HCT116 (cell line): ENCODE results near the gene KRTAP4-4. TPM values are rescaled to one million over a fixed set of nuclear protein-coding genes. Genes with fewer than 3 reads are reported as not detected.

Source experiments
- ATAC-seq: fragments of 200-7000 bp; cut with Tn5 transposase; 2 replicates; pipeline ENCODE4 v1.9.1; 2020; ENCODE audit warnings: mild to moderate bottlenecking, moderate library complexity
- BruUV-seq: library from RNA; stranded (reverse); fragments of 400-500 nt; replicated peaks from 2 replicates; lab custom pipeline; 2021; lab: Mats Ljungman, UMichigan
- CTCF ChIA-PET: fragments of 300-600 bp; sonication (Branson Sonifier 250); formaldehyde crosslinking; loops from one replicate; lab custom pipeline; 2021; ENCODE audit warnings: antibody characterized with exemption; lab: Charles Lee
- POLR2A ChIA-PET: fragments of 300-600, 350-600 bp; sonication (Branson Sonifier 250); formaldehyde crosslinking; loops from one replicate; lab custom pipeline; 2021; ENCODE audit warnings: antibody characterized with exemption; lab: Charles Lee
- RAD21 ChIA-PET, 2 experiments: fragments of 300-600 bp; sonication (Branson Sonifier 250); formaldehyde crosslinking; loops; one replicate each; lab custom pipeline; 2023; ENCODE audit warnings: low total read pairs in 2 of 2; ENCODE audit not compliant: uncharacterized antibody in 2 of 2, unreplicated experiment in 2 of 2, low non-redundant PET in 1 of 2; lab: Charles Lee
- DNase-seq: peaks from one replicate; pipeline ENCODE4 v3.0.0-alpha.2; 2010; ENCODE audit warnings: low read depth, low spot score
- H2AFZ ChIP-seq: fragments of 200-600 bp; shearing (Covaris generic), sonication (generic); 2 replicates; pipeline ENCODE4 v1.6.1; 2017; ENCODE audit warnings: low read depth, mixed run types, mixed read lengths, antibody characterized with exemption, low read length; ENCODE audit not compliant: poor library complexity, severe bottlenecking
- H3K27ac ChIP-seq: 2 replicates; pipeline ENCODE4 v1.5.1; 2012; ENCODE audit warnings: low read depth, low read length
- H3K27me3 ChIP-seq: fragments of 200-600 bp; sonication (generic); 2 replicates; pipeline ENCODE4 v1.6.1; 2016; ENCODE audit warnings: mixed run types, low read length, mixed read lengths; ENCODE audit not compliant: insufficient read depth
- H3K36me3 ChIP-seq, 2 experiments: fragments of 200-500 bp in 1 of 2; fragments of 200-600 bp in 1 of 2; sonication (Bioruptor generic) in 1 of 2; sonication (generic) in 1 of 2; 2 replicates each; pipeline versions ENCODE4 v1.5.1 to v1.6.1; 2014 to 2016; ENCODE audit warnings: low read length in 2 of 2, inconsistent platforms in 1 of 2, mixed read lengths in 1 of 2, mixed run types in 1 of 2; ENCODE audit not compliant: insufficient read depth in 2 of 2, control insufficient read depth in 1 of 2
- H3K4me1 ChIP-seq, 2 experiments: fragments of 200-600 bp in 1 of 2; sonication (generic) in 1 of 2; 2 replicates each; pipeline versions ENCODE4 v1.5.1 to v1.6.1; 2012 to 2017; ENCODE audit warnings: low read length in 2 of 2, inconsistent platforms in 1 of 2, mild to moderate bottlenecking in 1 of 2, mixed read lengths in 1 of 2, mixed run types in 1 of 2, moderate library complexity in 1 of 2; ENCODE audit not compliant: insufficient read depth in 2 of 2, control insufficient read depth in 1 of 2
- H3K4me2 ChIP-seq: fragments of 200-600 bp; sonication (generic); 2 replicates; pipeline ENCODE4 v1.6.1; 2017; ENCODE audit warnings: mixed run types, low read length, mixed read lengths
- H3K4me3 ChIP-seq, 2 experiments: fragments of 200-600 bp in 1 of 2; sonication (generic) in 1 of 2; replicated peaks in 1 of 2; 2 replicates each; pipeline ENCODE4 v1.5.1; 2011 to 2016; ENCODE audit warnings: low read length in 2 of 2, control low read depth in 1 of 2, low read depth in 1 of 2, mild to moderate bottlenecking in 1 of 2, mixed read lengths in 1 of 2, mixed run types in 1 of 2
- H3K79me2 ChIP-seq: fragments of 200-600 bp; sonication (generic); 2 replicates; pipeline ENCODE4 v1.6.1; 2017; ENCODE audit warnings: mild to moderate bottlenecking, mixed run types, low read length, moderate library complexity, mixed read lengths; ENCODE audit not compliant: insufficient read depth
- H3K9ac ChIP-seq: fragments of 200-600 bp; sonication (generic); 2 replicates; pipeline ENCODE4 v1.6.1; 2016; ENCODE audit warnings: low read length, mixed read lengths
- H3K9me2 ChIP-seq: fragments of 200-600 bp; sonication (generic), shearing (Covaris generic); 2 replicates; pipeline ENCODE4 v1.6.1; 2017; ENCODE audit warnings: mixed run types, mild to moderate bottlenecking, moderate library complexity; ENCODE audit not compliant: insufficient read depth
- H3K9me3 ChIP-seq, 2 experiments: fragments of 200-500 bp in 1 of 2; fragments of 200-600 bp in 1 of 2; sonication (Bioruptor generic) in 1 of 2; sonication (generic) in 1 of 2; 2 replicates each; pipeline ENCODE4 v1.6.1; 2014 to 2017; ENCODE audit warnings: low read length in 2 of 2, mixed read lengths in 2 of 2, inconsistent platforms in 1 of 2, low read depth in 1 of 2, mild to moderate bottlenecking in 1 of 2, mixed run types in 1 of 2, moderate library complexity in 1 of 2; ENCODE audit not compliant: control insufficient read depth in 1 of 2, insufficient read depth in 1 of 2
- H4K20me1 ChIP-seq: fragments of 200-600 bp; sonication (generic), shearing (Covaris generic); 2 replicates; pipeline ENCODE4 v1.6.1; 2017; ENCODE audit warnings: mixed run types, mild to moderate bottlenecking, moderate library complexity; ENCODE audit not compliant: insufficient read depth
- ATF3 ChIP-seq: IDR thresholded peaks from 2 replicates; pipeline ENCODE4 v1.6.1; 2012
- CBX3 ChIP-seq: IDR thresholded peaks from 2 replicates; pipeline ENCODE4 v1.6.1; 2012; ENCODE audit warnings: low read depth
- CEBPB ChIP-seq: IDR thresholded peaks from 2 replicates; pipeline ENCODE4 v1.6.1; 2012; ENCODE audit warnings: low read depth
- ELF1 ChIP-seq: IDR thresholded peaks from 2 replicates; pipeline ENCODE4 v1.6.1; 2012; ENCODE audit warnings: low read depth, borderline replicate concordance
- EZH2 ChIP-seq: fragments of 200-600 bp; sonication (generic); IDR thresholded peaks from 2 replicates; pipeline ENCODE4 v1.6.1; 2017; ENCODE audit warnings: antibody characterized with exemption, mixed run types
- EZH2phosphoT487 ChIP-seq: fragments of 200-600 bp; IDR thresholded peaks from 2 replicates; pipeline ENCODE4 v1.6.1; 2018; ENCODE audit warnings: antibody characterized with exemption, borderline replicate concordance
- JUND ChIP-seq: IDR thresholded peaks from 2 replicates; pipeline ENCODE4 v1.6.1; 2012
- MAX ChIP-seq: IDR thresholded peaks from 2 replicates; pipeline ENCODE4 v1.6.1; 2012
- POLR2AphosphoS5 ChIP-seq: IDR thresholded peaks from 2 replicates; pipeline ENCODE4 v1.6.1; 2011; ENCODE audit warnings: mild to moderate bottlenecking, low read depth, low read length, moderate library complexity
- RAD21 ChIP-seq: IDR thresholded peaks from 2 replicates; pipeline ENCODE4 v1.6.1; 2012; ENCODE audit warnings: low read depth, mild to moderate bottlenecking
- SIN3A ChIP-seq: IDR thresholded peaks from 2 replicates; pipeline ENCODE4 v1.6.1; 2012; ENCODE audit warnings: low read depth
- TCF7L2 ChIP-seq: IDR thresholded peaks from 2 replicates; pipeline ENCODE4 v1.7.0; 2011; ENCODE audit warnings: borderline replicate concordance, inconsistent platforms; ENCODE audit not compliant: insufficient read depth, insufficient read length; ENCODE audit errors: extremely low read depth
- YY1 ChIP-seq: IDR thresholded peaks from 2 replicates; pipeline ENCODE4 v1.6.1; 2011; ENCODE audit warnings: low read length, low read depth, moderate library complexity, mild to moderate bottlenecking; ENCODE audit not compliant: insufficient replicate concordance; ENCODE audit errors: extremely low read depth
- ZBTB33 ChIP-seq: IDR thresholded peaks from 2 replicates; pipeline ENCODE4 v1.6.1; 2011; ENCODE audit warnings: mild to moderate bottlenecking, low read length, moderate library complexity; ENCODE audit not compliant: insufficient replicate concordance; ENCODE audit errors: extremely low read depth
- ZNF274 ChIP-seq: fragments of 200-500 bp; sonication (Bioruptor generic); IDR thresholded peaks from 2 replicates; pipeline ENCODE4 v1.6.1; 2014; ENCODE audit warnings: mild to moderate bottlenecking, low read depth, low read length, inconsistent platforms
- intact Hi-C: fragments of 100-400 bp; cut with micrococcal nuclease; formaldehyde crosslinking; loops from 2 replicates; pipeline ENCODE4 v1.10.0; 2022
- total RNA-seq: library from RNA; stranded (reverse); gene quantifications from one replicate; pipeline ENCODE4 v1.2.1, GENCODE V29; 2021; ENCODE audit not compliant: unreplicated experiment

KRTAP4-4 gene
- total RNA-seq, 1 experiment from 2014 or later: not detected

- Histone ChIP-seq H3K27ac (no peak overlapping the region), H3K9ac (no peak overlapping the region), H3K79me2 (no peaks in the 10 kb centered on the region), H3K4me1 (no peaks in the 10 kb centered on the region), H3K27me3 (no peaks in the 10 kb centered on the region), H3K9me3 (peaks cover 0 to 10% of the 10 kb centered on the region in 2 experiments; a peak in 1 of 4 replicates), H3K9me2 (no peaks in the 10 kb centered on the region), H3K4me2 (no peak overlapping the region), H3K4me3 (no peak overlapping the region), H4K20me1 (no peaks in the 10 kb centered on the region), H2AFZ (no peak overlapping the region), H3K36me3 (no peaks in the 10 kb centered on the region)
- ChIA-PET POLR2A (no interaction called here), CTCF (no interaction called here), RAD21 (no interaction called here)
- intact Hi-C loops: no loop called here
- DNase-seq: no peak
- TF ChIP-seq POLR2AphosphoS5: no peak
- no peak for TF ChIP-seq CBX3
- no peak for TF ChIP-seq ELF1
- TF ChIP-seq ZBTB33: no peak
- TF ChIP-seq RAD21: no peak
- no peak for TF ChIP-seq ATF3
- TF ChIP-seq SIN3A: no peak
- TF ChIP-seq YY1: no peak
- no peak for TF ChIP-seq MAX
- no peak for TF ChIP-seq TCF7L2
- TF ChIP-seq ZNF274: no peak
- no peak for TF ChIP-seq EZH2
- TF ChIP-seq CEBPB: no peak
- no peak for TF ChIP-seq JUND
- TF ChIP-seq EZH2phosphoT487: no peak
- ATAC-seq: no peak
- BruUV-seq: no TSS peak
These were observed 10.5 kb downstream of the KRTAP4-4 start for GRCh38 chr17:41150026-41150425.
